Osteoblast (primary cell): ENCODE results near the gene DZIP1. TPM values are rescaled to one million over a fixed set of nuclear protein-coding genes. Genes with fewer than 3 reads are reported as not detected.

Experiments used
- DNase-seq: peaks from one replicate; pipeline ENCODE4 v3.0.0; 2011; ENCODE audit warnings: low spot score, mixed read lengths; ENCODE audit not compliant: insufficient read length; ENCODE audit errors: missing footprints
- H2AFZ ChIP-seq: 2 replicates; pipeline ENCODE4 v1.6.0; 2011; ENCODE audit warnings: mild to moderate bottlenecking, low read length
- H3K27ac ChIP-seq: 2 replicates; pipeline ENCODE4 v1.5.1; 2011; ENCODE audit warnings: mild to moderate bottlenecking, low read depth, low read length, moderate library complexity
- H3K27me3 ChIP-seq: 2 replicates; pipeline ENCODE4 v1.6.0; 2012; ENCODE audit warnings: mild to moderate bottlenecking, control low read depth, inconsistent platforms, low read length, moderate library complexity; ENCODE audit not compliant: insufficient read depth
- H3K36me3 ChIP-seq: 2 replicates; pipeline ENCODE4 v1.5.1; 2011; ENCODE audit warnings: mild to moderate bottlenecking, low read length, control low read depth, moderate library complexity; ENCODE audit not compliant: insufficient read depth
- H3K4me1 ChIP-seq: 2 replicates; pipeline ENCODE4 v1.5.1; 2011; ENCODE audit warnings: mild to moderate bottlenecking, low read length, control low read depth, moderate library complexity; ENCODE audit not compliant: insufficient read depth
- H3K4me2 ChIP-seq: 2 replicates; pipeline ENCODE4 v1.6.0; 2011; ENCODE audit warnings: mild to moderate bottlenecking, low read length; ENCODE audit not compliant: insufficient read depth
- H3K4me3 ChIP-seq: fragments of 200-600 bp; sonication (generic); 3 replicates; pipeline ENCODE4 v1.5.1; 2012; ENCODE audit warnings: mild to moderate bottlenecking, low read length, inconsistent platforms; ENCODE audit not compliant: insufficient read depth
- H3K79me2 ChIP-seq: 2 replicates; pipeline ENCODE4 v1.6.0; 2012; ENCODE audit warnings: mild to moderate bottlenecking, low read length, control low read depth, inconsistent platforms; ENCODE audit not compliant: insufficient read depth
- H3K9me3 ChIP-seq: 2 replicates; pipeline ENCODE4 v1.5.1; 2011; ENCODE audit warnings: low read depth, low read length, control low read depth
- H4K20me1 ChIP-seq: 2 replicates; pipeline ENCODE4 v1.6.0; 2012; ENCODE audit warnings: mild to moderate bottlenecking, low read length, control low read depth; ENCODE audit not compliant: insufficient read depth
- total RNA-seq: library from RNA; depleted of rRNA; stranded (reverse); fragments of >200 nt; gene quantifications from 2 replicates; pipeline ENCODE4 v1.2.3, GENCODE V29; 2012
- TF ChIP-seq, protein P1 (sequence below): IDR thresholded peaks from 2 replicates; pipeline ENCODE4 v1.5.1; 2011; ENCODE audit warnings: mild to moderate bottlenecking, low read depth, low read length, moderate library complexity; ENCODE audit errors: extremely low read depth

DZIP1 gene
- total RNA-seq, 1 donor: 34.0 TPM

DNA sequence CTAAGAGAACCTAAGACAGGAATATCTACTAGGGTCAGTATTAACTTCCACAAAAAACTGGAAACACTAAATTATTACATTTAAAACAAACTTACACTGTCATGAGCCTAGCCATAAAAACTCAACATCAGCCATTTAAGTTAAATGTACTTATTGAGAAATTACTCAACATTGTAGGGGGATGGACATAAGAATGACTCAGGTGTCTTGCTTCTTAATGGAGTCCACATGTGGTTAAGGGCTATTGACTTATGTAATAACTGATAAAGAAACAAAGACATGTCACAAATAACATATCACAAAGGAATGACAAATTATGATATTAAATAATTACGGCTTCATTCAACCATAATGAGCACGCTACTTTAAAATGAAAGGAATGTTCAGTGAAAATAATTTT is 55.8 kb downstream of the DZIP1 start:
- Histone ChIP-seq H3K36me3 (peaks cover 72% of the 10 kb centered on the region), H4K20me1 (no peaks in the 10 kb centered on the region), H3K4me2 (no peak overlapping the region), H3K27me3 (no peaks in the 10 kb centered on the region), H3K4me3 (no peak overlapping the region), H3K79me2 (no peaks in the 10 kb centered on the region), H3K4me1 (no peaks in the 10 kb centered on the region), H2AFZ (no peak overlapping the region), H3K9me3 (no peaks in the 10 kb centered on the region), H3K27ac (no peak overlapping the region)
- TF ChIP-seq, protein P1, sequence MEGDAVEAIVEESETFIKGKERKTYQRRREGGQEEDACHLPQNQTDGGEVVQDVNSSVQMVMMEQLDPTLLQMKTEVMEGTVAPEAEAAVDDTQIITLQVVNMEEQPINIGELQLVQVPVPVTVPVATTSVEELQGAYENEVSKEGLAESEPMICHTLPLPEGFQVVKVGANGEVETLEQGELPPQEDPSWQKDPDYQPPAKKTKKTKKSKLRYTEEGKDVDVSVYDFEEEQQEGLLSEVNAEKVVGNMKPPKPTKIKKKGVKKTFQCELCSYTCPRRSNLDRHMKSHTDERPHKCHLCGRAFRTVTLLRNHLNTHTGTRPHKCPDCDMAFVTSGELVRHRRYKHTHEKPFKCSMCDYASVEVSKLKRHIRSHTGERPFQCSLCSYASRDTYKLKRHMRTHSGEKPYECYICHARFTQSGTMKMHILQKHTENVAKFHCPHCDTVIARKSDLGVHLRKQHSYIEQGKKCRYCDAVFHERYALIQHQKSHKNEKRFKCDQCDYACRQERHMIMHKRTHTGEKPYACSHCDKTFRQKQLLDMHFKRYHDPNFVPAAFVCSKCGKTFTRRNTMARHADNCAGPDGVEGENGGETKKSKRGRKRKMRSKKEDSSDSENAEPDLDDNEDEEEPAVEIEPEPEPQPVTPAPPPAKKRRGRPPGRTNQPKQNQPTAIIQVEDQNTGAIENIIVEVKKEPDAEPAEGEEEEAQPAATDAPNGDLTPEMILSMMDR: no peak
- peak; percentile 11 for DNase-seq

DNA sequence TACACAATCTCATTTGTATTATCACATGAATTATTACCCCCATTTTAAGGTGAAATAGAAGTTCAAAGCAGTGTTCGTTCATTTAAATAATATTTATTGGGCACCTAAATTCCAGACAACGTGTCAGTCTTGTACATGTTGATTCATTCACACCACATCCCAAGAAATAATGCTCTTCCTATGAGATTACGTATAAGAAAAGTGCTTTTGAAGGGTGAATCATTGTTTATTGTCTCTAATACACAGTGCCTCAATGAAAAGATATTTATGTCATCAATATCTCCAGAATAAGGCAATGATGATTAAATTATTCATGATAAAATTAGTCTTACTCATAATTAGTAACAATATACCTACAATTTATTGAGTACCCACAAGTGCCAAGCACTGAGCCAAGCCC is 56.4 kb downstream of the DZIP1 start:
- TF ChIP-seq, protein P1: no peak
- peaks cover 72% of the 10 kb centered on the region for H3K36me3 ChIP-seq

DNA sequence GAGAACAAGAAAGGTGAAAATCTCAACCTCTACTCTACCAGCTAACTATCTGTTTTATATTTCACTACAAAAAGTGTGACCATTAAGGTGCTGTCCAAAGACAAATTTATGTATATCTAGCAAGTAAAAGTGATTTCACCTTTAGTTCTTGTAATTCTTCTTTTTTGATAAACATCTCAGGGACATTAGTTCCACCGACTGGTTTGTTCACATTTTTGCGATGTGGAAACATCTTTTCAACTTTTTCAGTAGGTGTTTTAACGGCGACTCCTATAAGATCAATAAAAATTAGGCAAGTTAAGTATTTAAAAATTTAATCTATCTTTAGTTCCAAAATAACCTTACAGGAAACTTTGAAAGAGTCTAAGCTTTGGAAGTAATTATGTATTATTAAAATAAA is 58.6 kb downstream of the DZIP1 start:
- H3K36me3 ChIP-seq: peaks cover 82% of the 10 kb centered on the region
- TF ChIP-seq, protein P1: no peak

More for the DNA sequence above, 56.4 kb downstream of the DZIP1 start:
- Histone ChIP-seq H3K27me3 (no peaks in the 10 kb centered on the region), H3K9me3 (no peaks in the 10 kb centered on the region), H2AFZ (no peak overlapping the region), H3K27ac (no peak overlapping the region), H3K4me3 (no peak overlapping the region), H3K4me1 (no peaks in the 10 kb centered on the region), H3K79me2 (no peaks in the 10 kb centered on the region), H3K4me2 (no peak overlapping the region), H4K20me1 (no peaks in the 10 kb centered on the region)
- no peak for DNase-seq

DNA sequence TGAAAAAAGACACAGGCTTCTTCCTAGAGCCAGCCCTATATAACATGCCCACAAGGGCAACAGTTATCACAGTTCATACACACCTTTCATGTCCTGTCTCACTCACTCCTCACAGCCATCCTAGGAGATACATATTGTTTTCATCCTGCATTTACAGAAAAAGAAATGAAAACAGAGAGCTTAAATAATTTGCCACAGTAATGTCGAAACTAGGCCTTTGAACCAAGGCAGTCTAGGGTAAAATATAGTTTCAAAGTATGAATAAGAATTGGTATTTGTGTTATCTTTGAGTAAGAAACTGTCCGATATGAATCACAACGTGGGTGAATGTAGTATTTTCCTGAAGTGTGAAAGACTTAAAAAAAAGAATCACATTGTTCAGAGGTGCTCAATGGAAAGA is 65.2 kb downstream of the DZIP1 start:
- Histone ChIP-seq H3K4me2 (no peak overlapping the region), H3K4me3 (no peak overlapping the region), H3K36me3 (peaks cover 61% of the 10 kb centered on the region), H4K20me1 (no peaks in the 10 kb centered on the region), H3K9me3 (no peaks in the 10 kb centered on the region), H2AFZ (no peak overlapping the region), H3K79me2 (no peaks in the 10 kb centered on the region), H3K27ac (no peak overlapping the region), H3K4me1 (no peaks in the 10 kb centered on the region), H3K27me3 (no peaks in the 10 kb centered on the region)
- DNase-seq: no peak
- TF ChIP-seq, protein P1: no peak

More for the DNA sequence above, 58.6 kb downstream of the DZIP1 start:
- no peaks in the 10 kb centered on the region for H3K27me3 ChIP-seq
- DNase-seq: peak; percentile 11
- no peaks in the 10 kb centered on the region for H3K4me1 ChIP-seq
- no peak overlapping the region for H2AFZ ChIP-seq
- H3K79me2 ChIP-seq: no peaks in the 10 kb centered on the region
- no peaks in the 10 kb centered on the region for H3K9me3 ChIP-seq
- no peak overlapping the region for H3K27ac ChIP-seq
- H3K4me2 ChIP-seq: no peak overlapping the region
- no peak overlapping the region for H3K4me3 ChIP-seq
- H4K20me1 ChIP-seq: no peaks in the 10 kb centered on the region
